Measurements from ENCODE around the gene FLAD1. TPM values are rescaled to one million over a fixed set of nuclear protein-coding genes. Genes with fewer than 3 reads are reported as not detected.

FLAD1 gene
- total RNA-seq, 1 experiment from 2014 or later: 58.4 TPM

- ATAC-seq (no peak), DNase-seq (ENCODE audit: low read depth, low spot score) (no peak)
- intact Hi-C loops (cut with micrococcal nuclease): no loop called here
- TF ChIP-seq FOSL1 (IDR thresholded peaks at IDR 0.05; ENCODE audit: low read depth) (no peak), ELF1 (IDR thresholded peaks at IDR 0.05; ENCODE audit: borderline replicate concordance, low read depth) (no peak), EZH2 (IDR thresholded peaks at IDR 0.05) (no peak), SRF (IDR thresholded peaks at IDR 0.05; ENCODE audit: low read depth) (no peak), SP1 (IDR thresholded peaks at IDR 0.05; ENCODE audit: low read depth) (no peak), CBX3 (IDR thresholded peaks at IDR 0.05; ENCODE audit: low read depth) (no peak), CTCF (IDR thresholded peaks at IDR 0.05 in 2 of 3, conservative IDR thresholded peaks at IDR 0.05 in 1 of 3; ENCODE audit: borderline replicate concordance in 1 of 3, insufficient read depth in 1 of 3, low read depth in 2 of 3, low read length in 2 of 3) (no peak), RAD21 (IDR thresholded peaks at IDR 0.05; ENCODE audit: low read depth) (no peak), JUND (IDR thresholded peaks at IDR 0.05) (no peak), EZH2phosphoT487 (IDR thresholded peaks at IDR 0.05; ENCODE audit: borderline replicate concordance) (no peak), ZFX (IDR thresholded peaks at IDR 0.05) (no peak), SIN3A (IDR thresholded peaks at IDR 0.05; ENCODE audit: low read depth) (no peak), REST (IDR thresholded peaks at IDR 0.05; ENCODE audit: low read depth) (no peak), YY1 (IDR thresholded peaks at IDR 0.05; ENCODE audit: extremely low read depth, insufficient replicate concordance, low read depth, low read length) (no peak), POLR2A (IDR thresholded peaks at IDR 0.05; ENCODE audit: borderline replicate concordance, extremely low read depth, insufficient read depth, insufficient read length) (no peak), ATF3 (IDR thresholded peaks at IDR 0.05) (no peak), TCF7L2 (IDR thresholded peaks at IDR 0.05; ENCODE audit: borderline replicate concordance, extremely low read depth, insufficient read depth, insufficient read length) (no peak), POLR2AphosphoS5 (IDR thresholded peaks at IDR 0.05; ENCODE audit: low read depth, low read length) (no peak), EGR1 (IDR thresholded peaks at IDR 0.05; ENCODE audit: low read depth) (no peak), ZNF274 (IDR thresholded peaks at IDR 0.05; ENCODE audit: low read depth, low read length) (no peak)
- Histone ChIP-seq H2AFZ (ENCODE audit: low read depth, low read length, poor library complexity, severe bottlenecking) (no peak overlapping the region), H3K36me3 (ENCODE audit: control insufficient read depth in 1 of 2, insufficient read depth in 2 of 2, low read length in 2 of 2) (no peaks in the 10 kb centered on the region), H3K9ac (ENCODE audit: low read length) (no peak overlapping the region), H3K4me2 (ENCODE audit: low read length) (no peak overlapping the region), H3K27me3 (ENCODE audit: insufficient read depth, low read length) (no peaks in the 10 kb centered on the region), H3K4me3 (replicated peaks in 1 of 2; ENCODE audit: low read depth in 1 of 2, low read length in 2 of 2) (no peak overlapping the region), H3K79me2 (ENCODE audit: insufficient read depth, low read length) (no peaks in the 10 kb centered on the region), H3K27ac (ENCODE audit: low read depth, low read length) (no peak overlapping the region), H3K9me2 (ENCODE audit: insufficient read depth) (no peaks in the 10 kb centered on the region), H3K4me1 (ENCODE audit: control insufficient read depth in 1 of 2, insufficient read depth in 2 of 2, low read length in 2 of 2) (peaks cover 30 to 58% of the 10 kb centered on the region in 2 experiments), H4K20me1 (ENCODE audit: insufficient read depth) (no peaks in the 10 kb centered on the region), H3K9me3 (ENCODE audit: control insufficient read depth in 1 of 2, insufficient read depth in 1 of 2, low read depth in 1 of 2, low read length in 2 of 2) (no peaks in the 10 kb centered on the region)
- ChIA-PET RAD21 (ENCODE audit: low non-redundant PET in 1 of 2, low total read pairs in 2 of 2, uncharacterized antibody in 2 of 2, unreplicated experiment in 2 of 2) (no interaction called here), POLR2A (interaction anchor here (1.1 kb wide), 1 partner anchor 9 kb away, joined by 4 read pairs; no protein-coding TSS in a partner anchor), CTCF (interaction anchor here (0.7 kb wide), 1 partner anchor 130 kb away, joined by 3 read pairs; no protein-coding TSS in a partner anchor)
- BruUV-seq (replicated peaks): no TSS peak
Measured at GRCh38 chr1:154934358-154934948, 48.7 kb upstream of the FLAD1 start.

All from HCT116 (cell line).